Common myeloid progenitor, CD34-positive (primary cell): ENCODE results near the gene PNMA3.
"Not testable (repeated sequence)": the region's sequence is repeated elsewhere in the genome, so short reads cannot be mapped to it uniquely, and the experiment has no call there.

Experiments
- CTCF ChIA-PET: fragments of 350-600 bp; sonication (Branson Sonifier 250); formaldehyde crosslinking; loops from one replicate; lab custom pipeline; 2021; ENCODE audit warnings: antibody characterized with exemption; lab: Charles Lee
- POLR2A ChIA-PET: fragments of 350-600 bp; sonication (Branson Sonifier 250); formaldehyde crosslinking; loops from one replicate; lab custom pipeline; 2021; ENCODE audit warnings: antibody characterized with exemption; lab: Charles Lee
- DNase-seq, 3 donors: peaks; one replicate each; pipeline versions ENCODE4 v3.0.0 to v3.0.0-alpha.2; 2013
- H3K27ac ChIP-seq, 2 experiments: 1 replicate in 1 of 2; 2 replicates in 1 of 2; pipeline ENCODE4 v1.7.0; 2013; ENCODE audit warnings: inconsistent platforms in 2 of 2, low read length in 2 of 2, mild to moderate bottlenecking in 2 of 2, low read depth in 1 of 2, moderate library complexity in 1 of 2; ENCODE audit not compliant: severe bottlenecking in 2 of 2, insufficient read depth in 1 of 2, poor library complexity in 1 of 2
- H3K27me3 ChIP-seq, 5 experiments: replicated peaks in 2 of 5; 1 replicate in 3 of 5; 2 replicates in 2 of 5; pipeline versions ENCODE4 v1.6.1 to v1.7.0; 2013; ENCODE audit warnings: low read length in 4 of 5, mild to moderate bottlenecking in 2 of 5, moderate library complexity in 2 of 5, inconsistent platforms in 1 of 5; ENCODE audit not compliant: insufficient read depth in 5 of 5, control insufficient read depth in 4 of 5
- H3K36me3 ChIP-seq, 4 experiments: 1 replicate in 2 of 4; 2 replicates in 2 of 4; pipeline versions ENCODE4 v1.6.1 to v1.7.0; 2013; ENCODE audit warnings: low read length in 3 of 4, control low read depth in 1 of 4, mild to moderate bottlenecking in 1 of 4; ENCODE audit not compliant: control insufficient read depth in 4 of 4, insufficient read depth in 4 of 4
- H3K4me1 ChIP-seq, 4 experiments: 1 replicate in 3 of 4; 2 replicates in 1 of 4; pipeline versions ENCODE4 v1.6.1 to v1.7.1; 2013; ENCODE audit warnings: low read length in 3 of 4, mild to moderate bottlenecking in 3 of 4, control low read depth in 1 of 4, inconsistent platforms in 1 of 4, moderate library complexity in 1 of 4; ENCODE audit not compliant: control insufficient read depth in 4 of 4, insufficient read depth in 4 of 4; ENCODE audit errors: control extremely low read depth in 1 of 4
- H3K4me3 ChIP-seq, 7 experiments: 1 replicate in 4 of 7; 2 replicates in 3 of 7; pipeline versions ENCODE4 v1.5.1 to v1.7.0; 2013; ENCODE audit warnings: mild to moderate bottlenecking in 7 of 7, low read length in 6 of 7, moderate library complexity in 6 of 7, inconsistent platforms in 2 of 7, low read depth in 2 of 7, control low read depth in 1 of 7; ENCODE audit not compliant: insufficient read depth in 4 of 7, control insufficient read depth in 1 of 7; ENCODE audit errors: extremely low read depth in 1 of 7
- H3K9me3 ChIP-seq, 5 experiments: 1 replicate in 4 of 5; 2 replicates in 1 of 5; pipeline versions ENCODE4 v1.6.1 to v1.7.1; 2013; ENCODE audit warnings: low read length in 4 of 5, mild to moderate bottlenecking in 2 of 5, inconsistent platforms in 1 of 5, low read depth in 1 of 5, moderate library complexity in 1 of 5; ENCODE audit not compliant: control insufficient read depth in 4 of 5, insufficient read depth in 2 of 5; ENCODE audit errors: control extremely low read depth in 1 of 5
- WGBS: methylation state at CpG from one replicate; pipeline ENCODE4 v1.1.5; 2013; ENCODE audit not compliant: insufficient coverage; 5-methylcytosine and 5-hydroxymethylcytosine counted together

Gene PNMA3

GRCh38 chrX:153104959-153105358 lies 48.7 kb downstream of the PNMA3 start:
- H3K36me3 ChIP-seq, POLR2A ChIA-PET, H3K4me3 ChIP-seq, H3K27me3 ChIP-seq, H3K27ac ChIP-seq, DNase-seq, CTCF ChIA-PET, H3K4me1 ChIP-seq: not testable (repeated sequence)
- WGBS, result 57% methylated on average over 1 of the region's 1 CpG
- H3K9me3 ChIP-seq, result peaks cover 0 to 24% (median 0%) of the 10 kb centered on the region in 5 experiments

GRCh38 chrX:153106092-153106801 lies 50.0 kb downstream of the PNMA3 start:
- CTCF ChIA-PET, H3K27me3 ChIP-seq, H3K4me3 ChIP-seq, POLR2A ChIA-PET, H3K4me1 ChIP-seq, DNase-seq, H3K36me3 ChIP-seq, H3K27ac ChIP-seq: not testable (repeated sequence)
- H3K9me3 ChIP-seq, result peaks cover 0 to 18% (median 0%) of the 10 kb centered on the region in 5 experiments
- no CpG with 5 or more reads among the region's 12 CpGs for WGBS
